Spleen (tissue), 7 donors: Measurements from ENCODE around the gene PLAC9.

Experiments used
- CTCF ChIP-seq, 11 experiments: fragments of 200-600 bp in 7 of 11; fragments of 450-650 bp in 4 of 11; sonication (generic) in 4 of 11; IDR thresholded peaks in 8 of 11; conservative IDR thresholded peaks in 3 of 11; 1 replicate in 7 of 11; 2 replicates in 4 of 11; pipeline versions ENCODE4 v1.4.0 to v1.8.0; 2016 to 2021; ENCODE audit warnings: antibody characterized with exemption in 11 of 11, inconsistent platforms in 4 of 11, mild to moderate bottlenecking in 1 of 11
- POLR2A ChIP-seq, 3 donors: fragments of 450-650 bp; IDR thresholded peaks; one replicate each; pipeline ENCODE4 v1.5.1; 2017; ENCODE audit warnings: antibody characterized with exemption in 3 of 3, mild to moderate bottlenecking in 1 of 3
- donor health status: DM: no; HTN: no; CAD: no; lungs with moderate emphysema.
- donor health status: DM: no; HTN: no; CAD: no.
- donor health status: DM: no; HTN: no; CAD: no.

- TF ChIP-seq CTCF (IDR thresholded peaks at IDR 0.05 in 8 of 11, conservative IDR thresholded peaks at IDR 0.05 in 3 of 11) (no peak), POLR2A (IDR thresholded peaks at IDR 0.05) (no peak)
These were observed 56.2 kb downstream of the PLAC9 start for GRCh38 chr10:80188713-80189112.
